AG04450 (cell line): ENCODE results near the gene DGKG. TPM values are rescaled to one million over a fixed set of nuclear protein-coding genes. Genes with fewer than 3 reads are reported as not detected.

ENCODE experiments used
- CTCF ChIA-PET: fragments of 300-600, 350-600 bp; formaldehyde crosslinking; extraction: SDS; loops from one replicate; lab custom pipeline; 2022; ENCODE audit warnings: antibody characterized with exemption, inconsistent platforms; lab: Charles Lee
- POLR2A ChIA-PET: fragments of 350-600 bp; formaldehyde crosslinking; extraction: SDS; loops from one replicate; lab custom pipeline; 2021; ENCODE audit warnings: antibody characterized with exemption, inconsistent platforms; lab: Yijun Ruan, JAX
- DNase-seq: peaks from one replicate; pipeline ENCODE4 v3.0.0-alpha.2; 2011; ENCODE audit warnings: low read depth, low spot score
- H3K27ac ChIP-seq: one replicate; pipeline ENCODE4 v1.5.1; 2012; ENCODE audit warnings: low read depth, low read length, control low read depth
- H3K27me3 ChIP-seq: one replicate; pipeline ENCODE4 v1.6.0; 2012; ENCODE audit warnings: low read length; ENCODE audit not compliant: control insufficient read depth, insufficient read depth
- H3K4me3 ChIP-seq: 2 replicates; pipeline ENCODE4 v1.5.1; 2011; ENCODE audit warnings: mild to moderate bottlenecking, low read depth, low read length, control low read depth
- H3K9me3 ChIP-seq: 2 replicates; pipeline ENCODE4 v1.5.1; 2012; ENCODE audit warnings: low read length; ENCODE audit not compliant: control insufficient read depth, insufficient read depth
- CTCF ChIP-seq: IDR thresholded peaks from 2 replicates; pipeline ENCODE4 v1.5.1; 2011; ENCODE audit warnings: low read depth, low read length, control low read depth, inconsistent platforms
- polyA plus RNA-seq: library from polyadenylated mRNA; depleted of rRNA; stranded (reverse); fragments of >200 nt; gene quantifications from 2 replicates; pipeline ENCODE4 v1.2.3, GENCODE V29; 2011

DGKG gene
- polyA plus RNA-seq, 1 experiment, result 5.1 TPM

- Histone ChIP-seq H3K27me3 (peaks cover 12% of the 10 kb centered on the region), H3K9me3 (no peaks in the 10 kb centered on the region), H3K27ac (no peak overlapping the region), H3K4me3 (no peak overlapping the region)
- CTCF ChIA-PET, result no interaction called here
- POLR2A ChIA-PET, result no interaction called here
- no peak for TF ChIP-seq CTCF
- no peak for DNase-seq
Measured at GRCh38 chr3:186375443-186375842, 13.4 kb upstream of the DGKG start.

- Histone ChIP-seq H3K9me3 (no peaks in the 10 kb centered on the region), H3K27ac (peak overlapping the region; percentile 21), H3K27me3 (peaks cover 14% of the 10 kb centered on the region), H3K4me3 (no peak overlapping the region)
- DNase-seq, result no peak
- no peak for TF ChIP-seq CTCF
- ChIA-PET POLR2A (no interaction called here), CTCF (no interaction called here)
Measured at GRCh38 chr3:186374376-186374775, 12.3 kb upstream of the DGKG start.

GRCh38 chr3:186369217-186369616 is 7.2 kb upstream of the DGKG start:
- ChIA-PET POLR2A (no interaction called here), CTCF (no interaction called here)
- no peak overlapping the region for H3K4me3 ChIP-seq
- no peak for DNase-seq
- peaks cover 22% of the 10 kb centered on the region for H3K27me3 ChIP-seq
- no peak overlapping the region for H3K27ac ChIP-seq
- no peaks in the 10 kb centered on the region for H3K9me3 ChIP-seq
- no peak for TF ChIP-seq CTCF

GRCh38 chr3:186368717-186369116 is 6.7 kb upstream of the DGKG start:
- H3K4me3 ChIP-seq, result no peak overlapping the region
- no peak for DNase-seq
- no peaks in the 10 kb centered on the region for H3K9me3 ChIP-seq
- TF ChIP-seq CTCF, result no peak
- ChIA-PET CTCF (no interaction called here), POLR2A (no interaction called here)
- H3K27ac ChIP-seq, result no peak overlapping the region
- H3K27me3 ChIP-seq, result peaks cover 25% of the 10 kb centered on the region

- DNase-seq, result no peak
- no peaks in the 10 kb centered on the region for H3K9me3 ChIP-seq
- no peak overlapping the region for H3K27ac ChIP-seq
- no peak for TF ChIP-seq CTCF
- H3K4me3 ChIP-seq, result no peak overlapping the region
- CTCF ChIA-PET, result no interaction called here
- POLR2A ChIA-PET, result no interaction called here
- H3K27me3 ChIP-seq, result peaks cover 30% of the 10 kb centered on the region
Measured at GRCh38 chr3:186368176-186368575, 6.1 kb upstream of the DGKG start.
